BE2C (cell line): Measurements from ENCODE around the gene PHKG2.

Source experiments
- DNase-seq: peaks from one replicate; pipeline ENCODE4 v3.0.0-alpha.2; 2020
- H3K27me3 ChIP-seq: fragments of 250-450 bp; sonication (Bioruptor Pico); 2 replicates; pipeline ENCODE4 v1.5.1; 2020; ENCODE audit warnings: mild to moderate bottlenecking
- H3K36me3 ChIP-seq: fragments of 250-450 bp; sonication (Bioruptor Pico); 2 replicates; pipeline ENCODE4 v1.5.1; 2020; ENCODE audit warnings: mild to moderate bottlenecking
- H3K4me1 ChIP-seq: fragments of 250-450 bp; sonication (Bioruptor Pico); 2 replicates; pipeline ENCODE4 v1.5.1; 2020
- H3K4me3 ChIP-seq: 2 replicates; pipeline ENCODE4 v1.5.1; 2011; ENCODE audit warnings: low read depth, low read length
- H3K9me3 ChIP-seq: fragments of 250-450 bp; sonication (Bioruptor Pico); 2 replicates; pipeline ENCODE4 v1.5.1; 2020
- TF ChIP-seq, protein P1 (sequence below): IDR thresholded peaks from 2 replicates; pipeline ENCODE4 v1.5.1; 2012; ENCODE audit warnings: mild to moderate bottlenecking, low read depth, low read length

Gene PHKG2

DNA sequence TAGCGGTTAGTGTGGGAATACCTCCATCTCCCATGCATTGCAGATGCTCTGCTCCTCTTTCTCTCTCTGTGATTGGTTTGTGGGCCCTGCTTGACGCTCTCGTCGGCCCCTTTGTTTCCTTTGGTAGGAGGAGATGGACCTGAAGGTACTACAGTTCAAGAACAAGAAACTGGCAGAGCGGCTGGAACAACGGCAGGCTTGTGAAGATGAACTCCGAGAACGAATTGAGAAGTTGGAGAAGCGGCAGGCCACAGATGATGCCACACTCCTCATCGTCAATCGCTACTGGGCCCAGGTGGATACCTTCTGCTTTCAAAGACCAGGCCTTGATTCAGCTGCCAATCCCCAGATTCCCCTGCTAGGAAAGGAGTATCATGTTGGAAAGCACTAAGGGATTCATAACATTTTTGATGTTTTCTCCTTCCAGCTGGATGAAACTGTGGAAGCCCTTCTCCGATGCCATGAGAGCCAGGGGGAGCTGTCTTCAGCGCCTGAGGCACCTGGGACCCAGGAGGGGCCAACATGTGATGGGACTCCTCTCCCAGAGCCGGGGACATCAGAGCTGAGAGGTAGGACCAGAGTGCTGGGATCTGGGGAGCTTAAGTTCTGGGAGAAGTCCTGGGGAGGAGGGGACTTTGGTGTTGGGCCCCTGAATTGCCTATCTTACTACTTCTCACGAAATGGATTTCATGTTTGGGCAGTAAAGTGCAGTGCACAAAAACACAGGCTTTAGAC lies 14.9 kb downstream of the PHKG2 start:
- H3K36me3 ChIP-seq = peaks cover 49% of the 10 kb centered on the region
- DNase-seq = no peak
- no peaks in the 10 kb centered on the region for H3K27me3 ChIP-seq
- H3K4me3 ChIP-seq = peak overlapping the region; percentile 73
- TF ChIP-seq, protein P1, sequence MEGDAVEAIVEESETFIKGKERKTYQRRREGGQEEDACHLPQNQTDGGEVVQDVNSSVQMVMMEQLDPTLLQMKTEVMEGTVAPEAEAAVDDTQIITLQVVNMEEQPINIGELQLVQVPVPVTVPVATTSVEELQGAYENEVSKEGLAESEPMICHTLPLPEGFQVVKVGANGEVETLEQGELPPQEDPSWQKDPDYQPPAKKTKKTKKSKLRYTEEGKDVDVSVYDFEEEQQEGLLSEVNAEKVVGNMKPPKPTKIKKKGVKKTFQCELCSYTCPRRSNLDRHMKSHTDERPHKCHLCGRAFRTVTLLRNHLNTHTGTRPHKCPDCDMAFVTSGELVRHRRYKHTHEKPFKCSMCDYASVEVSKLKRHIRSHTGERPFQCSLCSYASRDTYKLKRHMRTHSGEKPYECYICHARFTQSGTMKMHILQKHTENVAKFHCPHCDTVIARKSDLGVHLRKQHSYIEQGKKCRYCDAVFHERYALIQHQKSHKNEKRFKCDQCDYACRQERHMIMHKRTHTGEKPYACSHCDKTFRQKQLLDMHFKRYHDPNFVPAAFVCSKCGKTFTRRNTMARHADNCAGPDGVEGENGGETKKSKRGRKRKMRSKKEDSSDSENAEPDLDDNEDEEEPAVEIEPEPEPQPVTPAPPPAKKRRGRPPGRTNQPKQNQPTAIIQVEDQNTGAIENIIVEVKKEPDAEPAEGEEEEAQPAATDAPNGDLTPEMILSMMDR = no peak
- no peaks in the 10 kb centered on the region for H3K4me1 ChIP-seq
- no peaks in the 10 kb centered on the region for H3K9me3 ChIP-seq

DNA sequence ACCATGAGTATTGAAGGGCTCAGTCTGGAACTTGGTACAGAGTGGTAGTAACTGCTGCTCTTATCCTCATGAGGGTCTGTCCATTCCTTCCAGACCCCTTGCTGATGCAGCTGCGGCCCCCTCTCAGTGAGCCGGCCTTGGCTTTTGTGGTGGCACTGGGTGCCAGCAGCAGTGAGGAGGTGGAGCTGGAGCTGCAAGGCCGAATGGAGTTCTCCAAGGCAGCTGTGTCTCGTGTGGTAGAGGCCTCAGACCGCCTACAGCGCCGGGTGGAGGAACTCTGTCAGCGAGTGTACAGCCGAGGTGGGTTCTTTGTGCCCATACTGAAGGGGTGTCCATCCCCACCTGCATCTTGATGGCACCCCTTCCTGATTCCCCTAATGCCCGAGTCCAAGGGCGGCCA lies 15.9 kb downstream of the PHKG2 start:
- Histone ChIP-seq H3K4me3 (no peak overlapping the region), H3K4me1 (no peaks in the 10 kb centered on the region), H3K27me3 (no peaks in the 10 kb centered on the region), H3K36me3 (peaks cover 59% of the 10 kb centered on the region), H3K9me3 (no peaks in the 10 kb centered on the region)
- DNase-seq = no peak
- TF ChIP-seq, protein P1 = no peak

- DNase-seq = no peak
- TF ChIP-seq, protein P1 = no peak
- Histone ChIP-seq H3K4me3 (no peak overlapping the region), H3K4me1 (no peaks in the 10 kb centered on the region), H3K36me3 (peaks cover 66% of the 10 kb centered on the region), H3K27me3 (no peaks in the 10 kb centered on the region), H3K9me3 (no peaks in the 10 kb centered on the region)
Observed at GRCh38 chr16:30764816-30765465, 16.7 kb downstream of the PHKG2 start.

- Histone ChIP-seq H3K27me3 (no peaks in the 10 kb centered on the region), H3K9me3 (no peaks in the 10 kb centered on the region), H3K36me3 (peaks cover 77% of the 10 kb centered on the region), H3K4me1 (no peaks in the 10 kb centered on the region), H3K4me3 (no peak overlapping the region)
- DNase-seq = no peak
- TF ChIP-seq, protein P1 = no peak
Observed at GRCh38 chr16:30766206-30766932, 18.1 kb downstream of the PHKG2 start.

- H3K36me3 ChIP-seq = peaks cover 82% of the 10 kb centered on the region
Observed at GRCh38 chr16:30766933-30767284, 18.7 kb downstream of the PHKG2 start.

More at GRCh38 chr16:30766933-30767284, 18.7 kb downstream of the PHKG2 start:
- H3K4me3 ChIP-seq = no peak overlapping the region
- no peaks in the 10 kb centered on the region for H3K9me3 ChIP-seq
- no peaks in the 10 kb centered on the region for H3K27me3 ChIP-seq
- TF ChIP-seq, protein P1 = no peak
- no peaks in the 10 kb centered on the region for H3K4me1 ChIP-seq
- DNase-seq = no peak
